ENCODE data around the gene MAFB. TPM values are rescaled to one million over a fixed set of nuclear protein-coding genes. Genes with fewer than 3 reads are reported as not detected.

Gene MAFB
- total RNA-seq, 1 experiment from 2014 or later = 1.0 TPM

GRCh38 chr20:40705413-40705812 lies 16.4 kb upstream of the MAFB start:
- DNase-seq (ENCODE audit: low spot score) = no peak
- in situ Hi-C loops (cut with HindIII; ENCODE audit: low sequenced_read_pairs) = no loop called here

- in situ Hi-C loops (cut with HindIII; ENCODE audit: low sequenced_read_pairs) = no loop called here
- no peak for DNase-seq (ENCODE audit: low spot score)
These were observed 15.8 kb upstream of the MAFB start for GRCh38 chr20:40704828-40705227.

- in situ Hi-C loops (cut with HindIII; ENCODE audit: low sequenced_read_pairs) = no loop called here
- DNase-seq (ENCODE audit: low spot score) = no peak
These were observed 15.0 kb upstream of the MAFB start for GRCh38 chr20:40703975-40704530.

- no peak for DNase-seq (ENCODE audit: low spot score)
- in situ Hi-C loops (cut with HindIII; ENCODE audit: low sequenced_read_pairs) = no loop called here
These were observed 13.5 kb upstream of the MAFB start for GRCh38 chr20:40702504-40702903.

GRCh38 chr20:40698744-40699143 lies 9.7 kb upstream of the MAFB start:
- in situ Hi-C loops (cut with HindIII; ENCODE audit: low sequenced_read_pairs) = no loop called here
- DNase-seq (ENCODE audit: low spot score) = no peak

- in situ Hi-C loops (cut with HindIII; ENCODE audit: low sequenced_read_pairs) = no loop called here
- DNase-seq (ENCODE audit: low spot score) = no peak
These were observed 9.2 kb upstream of the MAFB start for GRCh38 chr20:40698281-40698680.

GRCh38 chr20:40697541-40697940 lies 8.5 kb upstream of the MAFB start:
- DNase-seq (ENCODE audit: low spot score) = no peak
- in situ Hi-C loops (cut with HindIII; ENCODE audit: low sequenced_read_pairs) = no loop called here

GRCh38 chr20:40695214-40695613 lies 6.2 kb upstream of the MAFB start:
- no peak for DNase-seq (ENCODE audit: low spot score)
- in situ Hi-C loops (cut with HindIII; ENCODE audit: low sequenced_read_pairs) = no loop called here

GRCh38 chr20:40694246-40694645 lies 5.2 kb upstream of the MAFB start:
- no peak for DNase-seq (ENCODE audit: low spot score)
- in situ Hi-C loops (cut with HindIII; ENCODE audit: low sequenced_read_pairs) = no loop called here

GRCh38 chr20:40692240-40693011 lies 3.4 kb upstream of the MAFB start:
- DNase-seq (ENCODE audit: low spot score) = no peak
- in situ Hi-C loops (cut with HindIII; ENCODE audit: low sequenced_read_pairs) = no loop called here

GRCh38 chr20:40691566-40692239 lies 2.7 kb upstream of the MAFB start:
- in situ Hi-C loops (cut with HindIII; ENCODE audit: low sequenced_read_pairs) = no loop called here

GRCh38 chr20:40690836-40691565 lies 2.0 kb upstream of the MAFB start:
- in situ Hi-C loops (cut with HindIII; ENCODE audit: low sequenced_read_pairs) = no loop called here
- DNase-seq (ENCODE audit: low spot score) = no peak

More at GRCh38 chr20:40691566-40692239, 2.7 kb upstream of the MAFB start:
- DNase-seq (ENCODE audit: low spot score) = no peak

- in situ Hi-C loops (cut with HindIII; ENCODE audit: low sequenced_read_pairs) = no loop called here
- DNase-seq (ENCODE audit: low spot score) = peak; percentile 62
These were observed 1.2 kb upstream of the MAFB start for GRCh38 chr20:40689943-40690835.

- DNase-seq (ENCODE audit: low spot score) = no peak
- in situ Hi-C loops (cut with HindIII; ENCODE audit: low sequenced_read_pairs) = no loop called here
These were observed 622 bp downstream of the MAFB start for GRCh38 chr20:40688129-40689099.

GRCh38 chr20:40687384-40688128 lies 1.5 kb downstream of the MAFB start:
- DNase-seq (ENCODE audit: low spot score) = no peak
- in situ Hi-C loops (cut with HindIII; ENCODE audit: low sequenced_read_pairs) = no loop called here

GRCh38 chr20:40686893-40687292 lies 2.1 kb downstream of the MAFB start:
- in situ Hi-C loops (cut with HindIII; ENCODE audit: low sequenced_read_pairs) = no loop called here
- no peak for DNase-seq (ENCODE audit: low spot score)

- in situ Hi-C loops (cut with HindIII; ENCODE audit: low sequenced_read_pairs) = no loop called here
- DNase-seq (ENCODE audit: low spot score) = no peak
These were observed 2.6 kb downstream of the MAFB start for GRCh38 chr20:40686434-40686882.
